Urinary bladder (tissue), 4 donors: ENCODE results near the gene ADARB2. TPM values are rescaled to one million over a fixed set of nuclear protein-coding genes. Genes with fewer than 3 reads are reported as not detected.

ENCODE experiments used
- DNase-seq: peaks from one replicate; pipeline ENCODE4 v3.0.0-alpha.2; 2015; ENCODE audit errors: extremely low spot score
- H3K27ac ChIP-seq: one replicate; pipeline ENCODE4 v1.5.1; 2013; ENCODE audit warnings: low read depth, mild to moderate bottlenecking, moderate library complexity
- H3K36me3 ChIP-seq: one replicate; pipeline ENCODE4 v1.6.1; 2013; ENCODE audit warnings: mild to moderate bottlenecking, moderate library complexity; ENCODE audit not compliant: insufficient read depth
- H3K4me1 ChIP-seq: one replicate; pipeline ENCODE4 v1.6.1; 2013; ENCODE audit warnings: mild to moderate bottlenecking, moderate library complexity; ENCODE audit not compliant: insufficient read depth
- H3K4me3 ChIP-seq: one replicate; pipeline ENCODE4 v1.5.1; 2013; ENCODE audit warnings: low read depth, low read length
- WGBS: extraction: QIAGEN DNeasy Blood & Tissue Kit; methylation state at CpG from one replicate; pipeline ENCODE4 v1.1.7; 2013; 5-methylcytosine and 5-hydroxymethylcytosine counted together
- polyA plus RNA-seq: library from polyadenylated mRNA; stranded (reverse); fragments of 200-250 nt; gene quantifications from one replicate; pipeline ENCODE4 v1.2.3, GENCODE V29; 2013
- total RNA-seq: library from RNA; depleted of rRNA; stranded (reverse); fragments of >200 nt; gene quantifications from one replicate; pipeline ENCODE4 v1.2.3, GENCODE V29; 2014
- donor health status: healthy with polysubstance abuse.
- donor health status: healthy.

Gene ADARB2
- total and polyA plus RNA-seq, 2 donors: 0.26 to 1.0 TPM

- no peak overlapping the region for H3K4me3 ChIP-seq
- no peak overlapping the region for H3K27ac ChIP-seq
- no peak for DNase-seq
- WGBS: 84% methylated on average over 8 of the region's 8 CpGs
- no peaks in the 10 kb centered on the region for H3K4me1 ChIP-seq
- no peaks in the 10 kb centered on the region for H3K36me3 ChIP-seq
These were observed 447.3 kb downstream of the ADARB2 start for GRCh38 chr10:1290071-1290471.

- Histone ChIP-seq H3K27ac (no peak overlapping the region), H3K4me3 (no peak overlapping the region)
- 76% methylated on average over 16 of the region's 16 CpGs for WGBS
These were observed 447.7 kb downstream of the ADARB2 start for GRCh38 chr10:1289591-1289990.

GRCh38 chr10:1287971-1288401 lies 449.3 kb downstream of the ADARB2 start:
- 48% methylated on average over 6 of the region's 6 CpGs for WGBS
- Histone ChIP-seq H3K27ac (no peak overlapping the region), H3K4me3 (no peak overlapping the region), H3K36me3 (no peaks in the 10 kb centered on the region), H3K4me1 (no peaks in the 10 kb centered on the region)
- DNase-seq: no peak

More at GRCh38 chr10:1289591-1289990, 447.7 kb downstream of the ADARB2 start:
- Histone ChIP-seq H3K36me3 (no peaks in the 10 kb centered on the region), H3K4me1 (no peaks in the 10 kb centered on the region)
- no peak for DNase-seq

GRCh38 chr10:1287487-1287886 lies 449.8 kb downstream of the ADARB2 start:
- DNase-seq: no peak
- H3K4me1 ChIP-seq: no peaks in the 10 kb centered on the region
- no peak overlapping the region for H3K27ac ChIP-seq
- no peak overlapping the region for H3K4me3 ChIP-seq
- H3K36me3 ChIP-seq: no peaks in the 10 kb centered on the region
- 75% methylated on average over 7 of the region's 7 CpGs for WGBS

- Histone ChIP-seq H3K4me3 (no peak overlapping the region), H3K36me3 (no peaks in the 10 kb centered on the region), H3K27ac (no peak overlapping the region), H3K4me1 (no peaks in the 10 kb centered on the region)
- WGBS: 87% methylated on average over 8 of the region's 8 CpGs
- DNase-seq: no peak
These were observed 453.2 kb downstream of the ADARB2 start for GRCh38 chr10:1284076-1284475.

GRCh38 chr10:1281405-1281782 lies 455.9 kb downstream of the ADARB2 start:
- DNase-seq: no peak
- 83% methylated on average over 9 of the region's 9 CpGs for WGBS
- Histone ChIP-seq H3K4me1 (no peaks in the 10 kb centered on the region), H3K4me3 (no peak overlapping the region), H3K27ac (no peak overlapping the region), H3K36me3 (no peaks in the 10 kb centered on the region)

GRCh38 chr10:1280466-1281404 lies 456.6 kb downstream of the ADARB2 start:
- H3K4me1 ChIP-seq: no peaks in the 10 kb centered on the region
- H3K4me3 ChIP-seq: no peak overlapping the region
- H3K36me3 ChIP-seq: no peaks in the 10 kb centered on the region
- WGBS: 79% methylated on average over 19 of the region's 19 CpGs
- H3K27ac ChIP-seq: no peak overlapping the region
- DNase-seq: no peak

DNA sequence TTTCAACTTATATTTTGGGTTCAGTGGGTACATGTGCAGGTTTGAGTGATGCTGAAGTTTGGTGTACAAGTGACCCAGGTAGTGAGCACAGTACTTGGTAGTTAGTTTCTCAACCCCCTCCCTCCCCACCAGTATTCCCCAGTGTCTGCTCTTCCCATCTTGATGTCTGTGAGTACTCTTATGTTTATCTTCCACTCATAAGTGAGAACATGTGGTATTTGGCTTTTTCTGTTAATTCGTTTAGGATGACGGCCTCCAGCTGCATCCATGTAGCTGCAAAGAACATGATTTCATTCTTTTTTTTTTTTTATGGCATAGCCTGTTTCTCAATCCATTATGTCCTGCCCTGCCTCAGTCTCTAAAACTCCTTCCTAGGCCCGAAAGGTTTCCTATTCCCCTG lies 459.0 kb downstream of the ADARB2 start:
- Histone ChIP-seq H3K4me3 (no peak overlapping the region), H3K36me3 (no peaks in the 10 kb centered on the region), H3K4me1 (no peaks in the 10 kb centered on the region), H3K27ac (no peak overlapping the region)
- DNase-seq: no peak
- 42% methylated on average over 3 of the region's 3 CpGs for WGBS

DNA sequence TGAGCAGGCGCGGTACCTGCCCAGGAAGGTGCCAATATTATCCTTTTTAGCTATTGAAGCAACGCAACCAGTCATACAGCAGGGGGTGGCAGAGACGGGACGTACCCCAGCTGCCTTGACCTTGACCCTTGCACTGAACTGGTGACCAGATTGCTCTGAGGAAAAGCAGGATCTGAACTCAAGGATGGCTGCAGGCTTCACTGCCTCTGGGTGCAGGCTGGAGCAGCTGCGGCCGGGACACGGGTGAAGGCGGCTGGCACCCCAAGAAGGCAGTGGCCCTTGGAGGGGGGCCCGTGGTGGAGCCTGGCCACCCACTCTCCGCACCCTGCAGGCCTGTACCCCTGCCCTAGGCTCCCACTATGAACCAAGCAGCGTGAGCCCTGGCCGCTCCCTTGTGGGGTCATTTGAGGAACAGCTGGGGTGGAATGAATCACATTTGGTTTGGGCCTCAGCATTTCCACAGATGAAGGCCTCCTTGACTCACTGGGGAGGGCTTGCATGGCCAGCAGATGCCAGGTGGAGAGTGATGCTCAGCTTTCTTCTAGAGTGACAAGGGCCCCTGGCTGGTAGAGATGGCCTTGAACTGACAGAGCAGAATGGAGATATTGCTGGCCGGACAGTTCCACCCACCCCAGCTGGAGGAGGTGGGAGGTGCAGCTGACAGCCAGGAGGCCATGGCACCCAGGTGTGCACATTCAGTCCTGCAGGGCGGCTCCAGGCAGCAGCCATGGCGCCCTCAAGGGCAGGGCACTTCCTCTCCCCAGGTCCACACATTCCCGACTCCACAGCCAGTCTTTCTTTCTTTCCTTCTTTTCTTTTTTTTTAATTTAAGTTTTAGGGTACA lies 462.4 kb downstream of the ADARB2 start:
- 94% methylated on average over 17 of the region's 17 CpGs for WGBS
- no peaks in the 10 kb centered on the region for H3K36me3 ChIP-seq

DNA sequence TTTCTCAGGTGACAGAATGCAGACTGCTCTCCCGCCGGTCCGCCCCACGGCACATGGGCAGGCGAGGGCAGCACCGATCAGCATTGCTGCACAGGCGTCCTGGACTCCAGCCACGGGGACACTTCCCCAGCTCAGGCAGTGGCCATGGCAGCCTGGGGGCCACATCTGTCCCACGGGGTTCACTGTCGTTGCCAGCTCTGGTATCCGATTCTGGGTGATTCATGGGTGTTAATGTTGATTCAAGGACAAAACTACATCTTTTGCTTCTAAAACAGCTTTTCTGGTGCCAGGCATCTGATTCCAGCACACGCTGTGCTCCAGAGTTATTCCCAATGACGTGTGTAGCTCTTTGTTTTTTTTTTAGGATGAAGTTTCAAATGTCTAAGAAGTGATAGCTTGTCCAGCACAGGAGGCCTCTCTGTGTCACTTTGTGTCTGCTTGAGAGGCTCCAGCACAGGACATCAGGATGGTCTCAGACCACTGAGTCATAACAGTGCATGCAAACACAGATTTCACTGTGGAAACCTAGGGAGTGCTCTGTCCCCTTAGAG lies 463.1 kb downstream of the ADARB2 start:
- H3K4me3 ChIP-seq: no peak overlapping the region
- H3K36me3 ChIP-seq: no peaks in the 10 kb centered on the region
- H3K27ac ChIP-seq: no peak overlapping the region
- no peak for DNase-seq
- 88% methylated on average over 13 of the region's 13 CpGs for WGBS
- H3K4me1 ChIP-seq: no peaks in the 10 kb centered on the region

More for the DNA sequence above, 462.4 kb downstream of the ADARB2 start:
- DNase-seq: no peak
- Histone ChIP-seq H3K4me1 (no peaks in the 10 kb centered on the region), H3K4me3 (no peak overlapping the region), H3K27ac (no peak overlapping the region)

DNA sequence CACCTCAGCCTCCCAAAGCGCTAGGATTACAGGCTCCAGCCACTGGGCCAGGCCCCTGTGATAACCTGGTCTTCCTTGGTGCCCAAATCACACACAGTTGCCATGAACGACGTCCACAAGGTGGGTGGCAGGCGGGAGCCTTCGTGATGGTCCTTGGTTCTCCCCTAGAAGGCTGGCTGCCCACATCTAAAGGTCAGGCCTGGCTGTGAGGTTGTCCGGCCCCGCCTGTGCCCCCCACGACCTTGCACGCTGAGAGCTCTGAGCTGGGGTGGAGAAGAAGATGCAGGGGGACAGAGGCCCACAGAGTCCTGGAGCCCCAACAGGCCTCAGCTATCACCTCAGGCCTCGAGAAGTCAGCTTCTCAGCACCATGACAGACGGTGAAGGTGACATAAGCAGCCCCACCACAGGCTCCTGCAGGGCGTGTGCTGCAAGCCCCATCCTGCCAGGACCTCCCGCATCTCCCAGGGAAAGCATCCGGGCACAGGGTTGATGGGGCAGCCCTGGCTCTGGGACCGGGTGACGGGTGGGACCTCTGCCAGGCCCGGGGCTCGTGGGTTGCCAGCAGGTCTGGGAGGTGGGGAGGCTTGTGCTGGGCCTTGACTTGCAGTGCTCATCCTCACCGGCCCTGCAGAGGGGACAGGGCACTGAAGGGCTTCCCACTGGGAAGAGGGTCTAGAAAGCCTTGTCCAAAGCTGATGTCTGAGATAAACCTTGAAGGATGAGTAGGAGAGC lies 463.8 kb downstream of the ADARB2 start:
- no peak overlapping the region for H3K4me3 ChIP-seq
- H3K27ac ChIP-seq: no peak overlapping the region
- DNase-seq: no peak
- H3K36me3 ChIP-seq: no peaks in the 10 kb centered on the region
- 89% methylated on average over 19 of the region's 19 CpGs for WGBS
- no peaks in the 10 kb centered on the region for H3K4me1 ChIP-seq

DNA sequence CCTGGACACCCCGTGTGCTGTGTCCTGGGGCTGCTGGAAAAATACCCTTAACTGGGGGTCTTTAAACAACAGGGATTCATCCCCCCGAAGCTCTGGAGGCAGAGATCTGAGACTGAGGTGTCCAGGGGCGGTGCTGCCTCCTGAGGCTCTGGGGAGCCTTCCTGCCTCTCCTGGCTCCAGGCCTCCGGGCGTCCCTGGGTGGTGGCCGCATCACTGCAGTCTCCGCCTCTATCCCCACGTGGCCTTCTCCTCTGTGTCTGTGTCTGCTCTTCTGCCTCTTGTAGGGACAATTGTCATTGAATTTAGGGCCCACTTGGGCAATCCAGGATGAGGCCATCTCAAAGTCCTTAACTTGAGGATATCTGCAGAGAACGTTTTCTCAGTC lies 464.6 kb downstream of the ADARB2 start:
- Histone ChIP-seq H3K27ac (no peak overlapping the region), H3K4me1 (no peaks in the 10 kb centered on the region), H3K36me3 (no peaks in the 10 kb centered on the region), H3K4me3 (no peak overlapping the region)
- 80% methylated on average over 9 of the region's 9 CpGs for WGBS
- no peak for DNase-seq
